ENCODE results near the gene CFAP74.
A peak's percentile ranks its signal among the peaks of the same experiment; 100 is the strongest.

CFAP74 gene

DNA sequence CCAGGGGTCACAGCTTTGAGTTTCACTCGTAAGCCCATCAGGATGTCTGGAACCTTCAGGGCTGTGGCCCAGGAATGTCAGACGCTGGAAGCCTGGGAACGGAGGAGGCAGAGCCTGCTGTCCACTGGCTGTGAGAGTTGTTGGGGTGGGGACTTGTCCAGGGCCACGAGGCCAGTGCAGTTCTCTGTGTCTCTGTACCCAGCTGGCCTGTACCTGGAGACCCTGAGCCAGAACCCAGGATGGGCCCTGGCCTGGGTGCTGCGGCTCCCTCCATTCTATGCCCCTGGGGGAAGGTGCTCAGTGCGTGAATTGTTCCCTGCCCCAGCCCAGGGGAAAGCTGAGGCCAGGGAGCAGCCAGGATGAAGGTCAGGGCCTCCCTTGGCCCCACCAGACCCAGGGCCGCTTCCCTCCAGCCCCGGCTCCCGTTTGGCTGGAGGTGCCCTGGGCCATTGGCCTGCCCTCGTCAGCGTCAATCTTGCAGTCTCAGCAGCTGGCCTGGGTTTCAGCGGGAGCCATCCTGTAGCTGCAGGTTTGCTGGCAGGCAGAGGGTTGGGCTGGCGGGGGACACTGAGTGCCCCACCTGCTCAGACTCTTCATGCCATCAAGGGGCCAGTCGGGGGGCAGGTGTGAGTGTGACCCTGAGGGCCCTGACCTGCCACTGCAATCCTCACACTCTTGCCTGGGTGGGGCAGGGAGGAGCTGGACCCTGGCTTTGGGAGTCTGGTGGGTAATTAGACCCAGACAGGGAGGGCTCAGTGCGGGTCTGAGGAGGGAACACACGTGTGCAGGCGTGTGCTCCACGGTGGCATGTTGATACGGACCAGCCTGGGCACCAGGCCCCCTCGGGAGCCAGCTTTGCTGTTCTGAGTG, 89.2 kb downstream of the CFAP74 start:
- no peak for DNase-seq (ENCODE audit: low read depth, low spot score)

DNA sequence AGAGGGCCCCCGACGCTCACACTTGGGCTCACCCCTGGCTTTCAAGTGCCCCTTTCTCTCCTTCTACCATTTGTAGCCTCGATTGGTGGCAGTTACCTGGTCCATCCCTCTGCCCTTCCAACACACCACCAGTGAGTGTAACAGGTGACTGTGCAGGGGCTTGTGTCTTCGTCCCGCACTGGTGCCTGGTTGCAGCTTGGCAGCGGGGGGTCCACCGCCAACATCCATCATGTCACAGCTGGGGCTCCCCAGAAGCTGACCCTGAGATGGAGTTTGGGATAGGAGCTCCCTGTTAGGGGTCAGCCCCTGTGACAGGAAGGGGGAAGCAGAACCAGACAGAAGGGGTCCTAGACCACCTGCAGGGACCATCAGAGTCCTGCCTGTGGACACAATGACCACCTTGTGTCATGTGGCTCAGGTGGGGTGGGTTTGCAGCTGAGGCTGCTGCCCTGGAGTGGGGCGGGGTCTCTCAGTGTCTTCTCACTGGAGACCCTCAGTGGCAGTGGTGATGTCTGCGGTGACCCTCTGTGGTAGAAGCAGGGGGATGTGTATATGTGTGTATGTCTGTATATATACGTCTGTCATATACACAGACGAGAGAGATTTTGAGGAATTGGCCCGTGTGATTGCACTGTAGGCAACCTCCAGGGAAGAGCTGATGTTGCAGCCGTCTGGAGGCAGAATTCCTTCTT, 92.1 kb downstream of the CFAP74 start:
- no peak for DNase-seq (ENCODE audit: low read depth, low spot score)
- H3K4me3 ChIP-seq (ENCODE audit: low read length): no peak overlapping the region

More for the DNA sequence above, 89.2 kb downstream of the CFAP74 start:
- H3K4me3 ChIP-seq (ENCODE audit: low read length): no peak overlapping the region

DNA sequence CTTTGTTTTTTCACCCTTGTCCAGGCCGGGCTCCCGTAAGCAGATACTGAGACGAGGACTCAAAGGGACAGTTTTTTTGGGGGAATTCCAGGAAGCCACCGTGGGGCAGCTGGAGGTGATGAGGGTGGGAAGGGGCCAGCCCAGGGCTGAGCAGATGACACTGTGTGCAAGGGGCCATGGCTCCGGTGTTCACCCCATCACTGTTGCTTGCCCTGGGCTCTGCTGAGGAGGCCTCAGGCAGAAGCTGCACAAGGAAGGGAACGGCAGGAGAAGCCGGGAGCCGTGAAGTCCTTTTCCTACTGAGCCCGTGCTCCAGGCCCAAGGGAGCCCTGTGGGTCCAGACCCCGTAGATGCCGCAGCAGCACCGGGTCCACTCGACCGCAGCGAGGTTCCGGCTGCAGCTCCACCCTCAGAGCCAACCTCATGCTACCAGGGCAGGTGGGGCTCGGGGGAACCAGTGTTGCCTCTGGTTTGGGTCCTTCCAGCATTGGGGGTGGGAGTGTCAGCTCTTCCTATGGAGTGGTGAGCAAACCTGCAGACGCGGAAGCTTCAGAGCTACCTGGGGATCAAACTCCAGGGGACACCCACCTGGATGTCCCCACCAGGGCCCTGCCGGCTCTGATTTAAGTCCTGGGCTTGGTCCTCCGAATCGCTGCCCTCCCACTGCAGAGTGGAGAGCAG, 92.8 kb downstream of the CFAP74 start:
- no peak overlapping the region for H3K4me3 ChIP-seq (ENCODE audit: low read length)
- DNase-seq (ENCODE audit: low read depth, low spot score): no peak

DNA sequence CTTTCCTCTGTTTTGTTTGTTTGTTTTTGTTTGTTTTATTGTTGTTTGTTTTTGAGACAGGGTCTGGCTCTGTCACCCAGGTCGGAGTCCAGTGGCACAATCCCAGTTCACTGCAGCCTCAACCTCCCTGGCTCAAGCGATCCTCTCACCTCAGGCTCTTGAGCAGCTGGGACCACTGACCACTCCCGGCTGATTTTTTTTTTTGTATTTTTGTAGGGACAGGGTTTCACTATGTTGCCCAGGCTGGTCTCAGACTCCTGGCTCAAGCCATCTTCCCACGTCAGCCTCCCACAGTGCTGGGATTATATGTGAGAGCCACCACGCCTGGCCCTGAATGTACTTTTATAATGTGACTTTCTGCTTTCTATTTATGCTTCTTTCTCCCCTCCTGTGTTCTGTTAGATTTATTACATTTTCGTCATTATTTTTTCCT, 93.5 kb downstream of the CFAP74 start:
- DNase-seq (ENCODE audit: low read depth, low spot score): no peak
- H3K4me3 ChIP-seq (ENCODE audit: low read length): no peak overlapping the region

DNA sequence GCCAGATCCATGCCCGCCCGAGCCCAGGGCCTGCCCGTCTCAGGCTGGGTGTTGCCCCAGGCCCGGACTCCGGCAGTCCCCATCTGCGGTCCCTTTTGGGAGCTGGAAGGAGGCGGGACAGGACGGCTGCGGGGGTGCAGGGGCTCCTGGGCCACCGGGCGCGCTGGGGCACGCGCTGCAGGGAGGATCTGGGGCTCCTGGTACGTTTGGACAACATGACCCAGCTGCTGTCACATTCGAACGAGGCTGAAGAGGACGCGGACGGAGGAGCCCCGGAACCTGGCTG, 95.1 kb downstream of the CFAP74 start:
- DNase-seq (ENCODE audit: low read depth, low spot score): no peak
- peak overlapping the region; percentile 64 for H3K4me3 ChIP-seq (ENCODE audit: low read length)

DNA sequence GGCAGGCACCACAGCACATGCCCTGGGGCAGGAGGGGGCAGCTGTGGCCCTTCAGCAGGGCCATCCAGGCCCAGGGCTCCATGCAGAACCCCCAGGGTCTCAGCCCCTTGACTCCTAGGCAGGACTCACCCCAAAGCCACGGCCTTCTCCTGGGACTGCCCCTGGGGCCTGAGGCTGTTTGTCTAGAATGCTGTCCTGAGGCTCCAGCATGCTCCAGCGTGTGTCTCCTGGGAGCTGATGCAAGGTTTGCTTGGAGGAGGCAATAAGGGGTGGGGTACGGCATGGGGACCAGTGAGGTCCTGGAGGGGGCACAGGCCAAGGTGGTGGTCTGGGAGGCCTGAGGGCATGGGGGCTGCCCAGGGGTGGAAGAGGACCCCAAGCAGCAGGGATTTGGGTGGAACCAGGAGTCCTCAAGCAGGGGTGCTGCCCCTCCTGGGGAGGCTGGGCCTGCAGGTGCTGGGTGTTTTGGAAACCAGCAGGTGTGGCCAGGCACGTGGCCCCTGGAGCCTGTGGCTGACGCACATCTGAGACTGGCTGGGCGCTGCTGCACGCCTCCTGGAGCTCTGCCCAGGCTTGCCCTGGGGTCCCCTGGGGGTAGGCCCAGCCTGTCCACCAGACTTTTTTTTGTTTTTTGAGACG, 96.4 kb downstream of the CFAP74 start:
- DNase-seq (ENCODE audit: low read depth, low spot score): no peak
- H3K4me3 ChIP-seq (ENCODE audit: low read length): no peak overlapping the region

DNA sequence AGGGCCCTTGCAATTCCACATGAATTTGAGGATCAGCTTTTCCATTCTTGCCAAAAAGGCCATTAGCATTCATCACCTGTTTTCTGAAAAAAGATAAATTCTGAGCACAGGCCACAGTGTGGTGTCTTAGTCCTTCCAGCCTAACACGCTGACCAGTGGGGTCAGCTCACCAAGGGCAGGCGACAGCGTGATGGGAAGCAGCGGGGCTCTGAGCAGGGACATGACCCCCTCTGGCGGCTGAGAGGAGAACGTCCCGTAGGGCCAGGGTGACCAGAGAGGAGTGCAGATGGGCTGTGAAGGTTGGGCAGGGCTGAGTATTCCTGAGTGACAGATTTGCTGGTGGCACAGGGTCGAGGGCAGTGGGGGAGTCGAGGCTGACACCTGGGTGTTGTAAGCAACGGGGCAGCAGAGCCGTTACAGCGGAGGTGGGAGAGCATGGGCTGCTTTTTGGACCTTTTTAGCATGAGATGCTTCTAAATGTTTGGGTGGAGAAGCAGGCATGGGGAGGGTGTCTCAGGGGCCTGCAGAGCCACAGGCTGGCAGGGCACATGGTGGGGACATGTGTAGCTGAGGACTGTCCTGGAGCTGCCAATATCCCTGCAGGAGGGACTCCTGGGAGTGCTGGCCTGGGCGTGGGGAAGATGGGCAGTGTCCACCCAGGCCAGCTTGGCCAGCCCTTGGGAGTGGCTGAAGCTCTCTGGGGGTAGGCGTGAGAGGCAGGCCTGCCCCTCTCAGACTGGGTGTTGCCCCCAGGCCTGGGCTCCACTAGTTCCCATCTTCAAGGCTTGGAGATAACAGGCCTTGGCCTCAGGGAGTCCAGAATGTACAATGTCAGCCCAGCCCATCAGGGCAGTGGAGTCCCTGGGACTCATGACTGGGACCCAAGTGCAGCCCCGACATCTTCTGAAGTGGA, 97.1 kb downstream of the CFAP74 start:
- no peak for DNase-seq (ENCODE audit: low read depth, low spot score)
- no peak overlapping the region for H3K4me3 ChIP-seq (ENCODE audit: low read length)

DNA sequence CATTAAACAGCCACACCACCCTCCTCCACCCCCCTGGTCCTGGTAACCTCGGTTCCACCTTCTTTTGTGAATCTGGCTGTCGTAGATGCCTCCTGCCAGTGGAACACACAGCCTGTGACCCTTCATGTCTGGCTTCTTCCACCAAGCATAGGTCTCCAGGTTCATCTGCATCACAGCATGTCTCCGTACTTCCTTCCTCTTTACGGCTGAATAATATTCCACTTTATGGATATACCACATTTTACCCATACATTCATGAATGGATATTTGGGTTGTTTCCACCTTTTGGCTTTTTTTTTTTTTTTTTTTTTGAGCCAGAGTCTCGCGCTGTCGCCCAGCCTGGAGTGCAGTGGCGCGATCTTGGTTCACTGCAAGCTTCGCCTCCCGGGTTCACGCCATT, 100.4 kb downstream of the CFAP74 start:
- no peak for DNase-seq (ENCODE audit: low read depth, low spot score)
- no peak overlapping the region for H3K4me3 ChIP-seq (ENCODE audit: low read length)

DNA sequence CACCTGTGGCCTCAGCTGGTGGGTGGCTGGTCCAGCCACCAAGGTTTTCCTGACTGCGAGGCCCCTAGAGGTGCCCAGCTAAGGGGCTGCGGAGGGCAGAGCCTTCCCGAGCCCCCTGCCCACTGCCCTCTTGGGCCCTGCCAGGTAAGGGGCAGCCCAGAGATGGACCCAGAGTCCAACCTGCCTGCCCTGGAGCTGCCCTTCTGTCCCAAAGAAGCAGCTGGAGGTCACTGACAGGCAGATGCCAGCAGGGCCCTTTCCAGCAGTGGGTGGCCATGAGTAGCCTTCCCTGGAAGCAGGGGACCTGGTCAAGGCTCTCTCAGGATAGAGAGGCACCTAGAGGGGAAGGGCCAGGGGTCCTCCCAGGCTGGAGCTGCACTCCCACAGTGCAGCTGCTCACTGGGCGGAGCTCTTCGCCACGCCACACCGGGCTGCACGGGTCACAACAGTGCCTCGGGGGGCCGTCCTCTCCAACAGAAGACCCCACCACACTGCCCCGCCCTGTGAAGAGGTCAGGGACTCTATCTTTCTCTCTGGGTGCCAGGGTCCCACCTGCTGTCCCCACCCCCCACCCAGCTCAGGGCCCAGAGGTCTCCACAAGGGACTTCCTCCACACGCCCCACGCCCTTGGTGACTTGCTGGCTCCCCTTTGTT, 101.8 kb downstream of the CFAP74 start:
- DNase-seq (ENCODE audit: low read depth, low spot score): no peak
- no peak overlapping the region for H3K4me3 ChIP-seq (ENCODE audit: low read length)

DNA sequence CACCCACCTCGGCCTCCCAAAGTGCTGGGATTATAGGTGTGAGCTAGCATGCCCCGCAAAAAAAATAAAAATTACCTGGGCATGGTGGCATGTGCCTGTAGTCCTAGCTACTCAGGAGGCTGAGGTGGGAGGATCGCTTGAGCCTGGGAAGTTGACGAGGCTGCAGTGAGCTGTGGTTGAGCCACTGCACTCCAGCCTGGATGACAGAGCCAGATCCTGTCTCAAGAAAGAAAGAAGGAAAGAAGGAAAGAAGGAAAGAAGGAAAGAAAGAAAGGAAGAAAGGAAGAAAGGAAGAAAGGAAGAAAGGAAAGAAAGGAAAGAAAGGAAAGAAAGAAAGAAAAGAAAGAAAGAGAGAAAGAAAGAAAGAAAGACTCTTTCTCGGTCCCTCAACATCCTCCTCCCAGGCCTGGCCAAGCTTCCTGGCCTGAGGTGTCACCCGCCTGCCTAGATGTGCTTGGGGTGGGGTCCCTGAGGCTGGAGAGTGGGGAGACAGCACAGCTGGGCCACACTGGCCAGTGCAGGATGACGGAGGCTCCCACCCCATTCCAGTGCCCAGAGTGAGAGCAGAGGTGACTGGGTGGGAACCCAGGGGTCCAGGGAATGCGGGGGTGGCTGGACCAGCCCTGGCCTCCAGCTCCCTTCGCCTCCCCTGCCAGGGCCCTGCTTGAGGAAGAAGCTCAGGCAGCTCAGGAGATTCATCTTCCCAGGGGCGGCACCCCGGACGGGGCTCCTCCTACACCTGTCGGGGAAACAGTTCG, 102.5 kb downstream of the CFAP74 start:
- DNase-seq (ENCODE audit: low read depth, low spot score): no peak
- no peak overlapping the region for H3K4me3 ChIP-seq (ENCODE audit: low read length)

DNA sequence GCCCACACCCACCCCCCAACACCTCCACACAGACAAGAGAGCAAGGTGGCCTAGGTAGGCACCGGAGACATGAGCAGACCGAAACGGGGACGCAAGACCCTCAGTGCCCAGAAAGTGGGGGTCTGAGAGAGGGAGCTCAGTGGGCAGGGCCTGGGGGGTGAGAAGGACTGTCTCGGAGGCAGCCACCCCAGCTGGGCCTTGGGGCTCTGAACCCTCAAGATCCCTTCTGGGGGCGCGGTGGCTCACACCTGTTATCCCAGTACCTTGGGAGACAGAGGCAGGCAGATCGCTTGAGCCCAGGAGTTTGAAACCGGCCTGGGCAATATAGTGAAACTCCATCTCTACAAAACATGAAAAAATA, 103.6 kb downstream of the CFAP74 start:
- no peak overlapping the region for H3K4me3 ChIP-seq (ENCODE audit: low read length)
- no peak for DNase-seq (ENCODE audit: low read depth, low spot score)

DNA sequence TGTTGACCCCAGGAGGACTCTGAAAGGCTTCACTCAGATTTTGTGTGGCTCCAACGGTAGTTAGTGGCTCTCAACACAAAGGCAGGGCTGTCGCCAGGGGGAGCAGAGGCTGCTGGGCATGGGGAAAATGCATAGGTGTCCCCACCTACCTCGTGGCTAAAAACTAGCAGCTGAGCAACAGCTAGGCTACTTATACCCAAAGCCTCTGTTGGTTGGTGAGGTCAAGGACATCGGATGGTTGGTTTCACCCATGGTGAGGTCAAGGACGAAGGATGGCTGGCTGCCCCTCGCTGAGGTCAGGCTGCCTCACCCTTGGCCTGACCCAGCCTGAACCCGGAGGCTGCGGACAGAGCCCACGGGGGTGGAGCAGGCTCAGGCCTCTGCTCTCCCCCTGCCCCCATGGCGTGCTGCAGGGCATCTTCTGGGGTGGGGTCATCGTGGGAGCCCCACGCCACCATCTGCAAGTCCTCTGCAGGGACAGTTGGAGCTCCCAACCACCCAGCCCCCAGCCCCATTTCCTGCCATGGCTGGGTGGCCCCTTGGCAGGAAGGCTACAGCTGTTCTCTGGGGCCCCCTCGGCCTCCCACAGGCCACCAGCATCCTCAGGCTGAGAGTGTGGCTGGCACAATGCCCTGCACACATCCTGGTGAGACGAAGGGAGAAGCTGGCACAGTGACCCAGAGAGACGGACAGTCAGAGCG, 104.2 kb downstream of the CFAP74 start:
- H3K4me3 ChIP-seq (ENCODE audit: low read length): no peak overlapping the region
- no peak for DNase-seq (ENCODE audit: low read depth, low spot score)

DNA sequence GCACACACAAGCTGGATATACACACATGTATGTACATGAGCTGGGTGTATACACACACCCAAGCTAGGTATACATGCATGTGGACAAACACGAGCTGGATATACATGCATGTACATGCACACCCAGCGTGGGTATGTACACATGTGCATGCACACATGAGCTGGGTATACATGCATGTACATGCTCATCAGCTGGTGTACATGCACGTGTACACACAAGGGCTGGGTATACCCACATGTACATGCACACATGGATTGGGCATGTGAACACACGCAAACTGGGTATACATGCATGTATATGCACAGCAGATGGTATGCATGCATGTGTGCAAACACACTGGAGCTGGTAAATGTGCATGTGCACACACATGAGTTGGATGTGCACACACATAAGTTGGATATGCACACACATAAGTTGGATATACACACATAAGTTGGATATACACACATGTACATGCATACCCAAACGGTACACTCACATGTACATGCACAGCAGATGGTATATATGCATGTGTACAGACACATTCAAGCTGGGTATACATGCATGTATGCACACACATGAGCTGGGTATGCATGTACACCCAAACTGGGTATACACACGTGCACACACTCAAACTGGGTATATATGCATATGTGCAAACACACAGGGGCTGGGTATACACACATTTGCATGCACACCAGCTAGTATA, 105.2 kb downstream of the CFAP74 start:
- H3K4me3 ChIP-seq (ENCODE audit: low read length): no peak overlapping the region
- no peak for DNase-seq (ENCODE audit: low read depth, low spot score)

DNA sequence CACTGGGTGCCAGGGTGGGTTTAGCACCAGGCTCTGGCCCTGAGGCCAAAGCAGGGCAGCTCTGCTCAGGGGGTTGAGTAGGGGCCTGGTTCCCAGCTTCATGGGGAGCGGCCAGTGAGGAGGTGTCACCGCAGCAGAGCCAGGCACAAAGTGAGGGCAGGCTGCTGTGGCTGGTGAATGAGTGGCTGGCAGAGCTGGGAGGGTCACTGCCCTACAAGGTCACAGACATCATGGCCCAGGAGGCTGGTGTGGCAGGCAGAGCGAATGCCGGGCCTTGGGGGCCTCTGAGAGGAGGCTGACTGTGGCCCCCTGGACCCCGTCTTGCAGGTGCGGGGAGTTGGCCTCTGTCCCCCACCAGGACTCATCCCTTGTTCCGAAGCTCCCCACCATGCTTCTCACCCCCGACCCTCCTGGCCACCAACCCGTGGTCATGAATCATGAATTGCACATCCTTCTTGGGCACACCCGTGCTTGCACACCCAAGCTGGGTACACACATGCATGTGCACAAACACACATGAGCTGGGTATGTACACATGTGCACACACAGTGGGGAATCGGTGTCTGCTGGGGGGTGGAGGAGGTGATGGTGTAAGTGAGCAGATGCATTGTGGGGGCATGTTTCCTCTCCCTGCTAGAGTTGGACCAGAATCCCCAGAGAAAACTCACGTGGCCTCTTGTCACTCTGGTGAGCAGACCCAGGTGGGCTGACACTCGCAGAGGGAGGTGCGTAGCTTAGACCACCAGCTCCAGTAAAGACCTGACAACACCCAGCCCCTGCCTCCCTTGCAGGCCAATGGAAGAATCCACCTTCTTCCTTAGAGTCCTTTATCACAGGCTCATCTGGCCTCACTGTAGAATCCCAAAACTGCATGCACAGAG, 107.9 kb downstream of the CFAP74 start:
- no peak for DNase-seq (ENCODE audit: low read depth, low spot score)
- no peak overlapping the region for H3K4me3 ChIP-seq (ENCODE audit: low read length)

DNA sequence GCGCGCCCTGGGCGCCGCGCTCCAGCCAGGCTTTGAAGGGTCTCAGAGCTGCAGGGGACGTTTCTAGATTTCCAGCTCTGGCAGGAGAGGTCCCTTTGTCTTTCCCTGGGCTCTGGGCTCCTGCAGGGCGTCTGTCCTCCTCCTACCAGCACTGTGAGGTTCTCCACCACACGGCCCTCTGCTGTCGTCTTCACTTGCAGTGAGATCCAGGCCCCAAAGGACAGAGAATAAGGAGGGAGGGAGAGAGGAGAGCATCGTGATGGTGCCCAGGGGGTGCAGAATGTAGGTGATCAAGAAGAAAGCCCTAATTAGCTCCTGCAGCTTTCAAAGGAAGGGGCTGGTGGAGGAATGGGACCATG, 108.5 kb downstream of the CFAP74 start:
- no peak for DNase-seq (ENCODE audit: low read depth, low spot score)
- no peak overlapping the region for H3K4me3 ChIP-seq (ENCODE audit: low read length)
